Measurements from ENCODE around the gene RRP1B. TPM values are rescaled to one million over a fixed set of nuclear protein-coding genes. Genes with fewer than 3 reads are reported as not detected.

RRP1B gene
- total and polyA plus RNA-seq, 4 donors, result 7.3 to 12.6 (median 8.4) TPM

- no peak for DNase-seq (ENCODE audit: low spot score)
- H3K27me3 ChIP-seq (ENCODE audit: control insufficient read depth in 4 of 4, insufficient read depth in 4 of 4, low read length in 3 of 4), result no peaks in the 10 kb centered on the region
- no peak for TF ChIP-seq HNF4A (conservative IDR thresholded peaks at IDR 0.05)
- no peak for TF ChIP-seq YY1 (IDR thresholded peaks at IDR 0.05)
- TF ChIP-seq RAD21 (IDR thresholded peaks at IDR 0.05), result no peak
- no peak for TF ChIP-seq NR2F2 (IDR thresholded peaks at IDR 0.05)
- no peak for TF ChIP-seq ATF3 (IDR thresholded peaks at IDR 0.05)
- TF ChIP-seq FOXA1 (IDR thresholded peaks at IDR 0.05), result no peak
- no peak for TF ChIP-seq FOXA2 (IDR thresholded peaks at IDR 0.05)
- TF ChIP-seq TAF1 (conservative IDR thresholded peaks at IDR 0.05), result no peak
- no peak for TF ChIP-seq HNF4G (IDR thresholded peaks at IDR 0.05)
- TF ChIP-seq JUND (IDR thresholded peaks at IDR 0.05), result no peak
- WGBS, result 95% methylated on average over 7 of the region's 7 CpGs
- no peak overlapping the region for H3K4me3 ChIP-seq (ENCODE audit: low read depth in 1 of 3, low read length in 3 of 3)
- H3K27ac ChIP-seq (ENCODE audit: low read depth in 1 of 2, low read length in 2 of 2), result no peak overlapping the region
- peaks cover 0 to 6% (median 4%) of the 10 kb centered on the region in 4 donors for H3K4me1 ChIP-seq (ENCODE audit: control insufficient read depth in 4 of 4, insufficient read depth in 4 of 4, low read length in 3 of 4)
- H3K9me3 ChIP-seq (ENCODE audit: control insufficient read depth in 4 of 4, low read length in 3 of 4), result no peaks in the 10 kb centered on the region
- H3K36me3 ChIP-seq (ENCODE audit: control insufficient read depth in 4 of 4, insufficient read depth in 3 of 4, low read depth in 1 of 4, low read length in 3 of 4), result no peaks in the 10 kb centered on the region
- H3K9ac ChIP-seq (ENCODE audit: low read depth in 1 of 2, low read length in 2 of 2), result no peak overlapping the region
Observed at GRCh38 chr21:43635436-43635835, 23.9 kb upstream of the RRP1B start.

GRCh38 chr21:43637530-43638158 is 21.7 kb upstream of the RRP1B start:
- WGBS, result 90% methylated on average over 3 of the region's 3 CpGs
- Histone ChIP-seq H3K27me3 (ENCODE audit: control insufficient read depth in 4 of 4, insufficient read depth in 4 of 4, low read length in 3 of 4) (no peaks in the 10 kb centered on the region), H3K36me3 (ENCODE audit: control insufficient read depth in 4 of 4, insufficient read depth in 3 of 4, low read depth in 1 of 4, low read length in 3 of 4) (no peaks in the 10 kb centered on the region), H3K9me3 (ENCODE audit: control insufficient read depth in 4 of 4, low read length in 3 of 4) (no peaks in the 10 kb centered on the region), H3K9ac (ENCODE audit: low read depth in 1 of 2, low read length in 2 of 2) (no peak overlapping the region), H3K4me1 (ENCODE audit: control insufficient read depth in 4 of 4, insufficient read depth in 4 of 4, low read length in 3 of 4) (peaks cover 0 to 6% (median 4%) of the 10 kb centered on the region in 4 donors), H3K27ac (ENCODE audit: low read depth in 1 of 2, low read length in 2 of 2) (no peak overlapping the region), H3K4me3 (ENCODE audit: low read depth in 1 of 3, low read length in 3 of 3) (no peak overlapping the region)
- no peak for TF ChIP-seq RXRA (IDR thresholded peaks at IDR 0.05)
- no peak for TF ChIP-seq MAX (IDR thresholded peaks at IDR 0.05)
- TF ChIP-seq NR2F2 (IDR thresholded peaks at IDR 0.05), result no peak
- TF ChIP-seq HNF4A (conservative IDR thresholded peaks at IDR 0.05), result no peak
- no peak for TF ChIP-seq CTCF (IDR thresholded peaks at IDR 0.05; ENCODE audit: low read depth, low read length, missing input control)
- no peak for TF ChIP-seq ZBTB33 (IDR thresholded peaks at IDR 0.05)
- no peak for TF ChIP-seq TAF1 (conservative IDR thresholded peaks at IDR 0.05)
- no peak for DNase-seq (ENCODE audit: low spot score)

All from liver (tissue), 9 donors.